Measurements from ENCODE around the gene PCDH9.

- TF ChIP-seq FOXP2 (optimal IDR thresholded peaks at IDR 0.05; ENCODE audit: control extremely low read depth, extremely low read length, insufficient read depth) (no peak), EZH2 (IDR thresholded peaks at IDR 0.05) (no peak), POLR2AphosphoS5 (IDR thresholded peaks at IDR 0.05; ENCODE audit: borderline replicate concordance, low read depth, low read length) (no peak)
Measured at GRCh38 chr13:66859934-66860877, 369.9 kb downstream of the PCDH9 start.
